ENCODE measurements around the gene EXOC4.
"Not testable (repeated sequence)": the region's sequence is repeated elsewhere in the genome, so short reads cannot be mapped to it uniquely, and the experiment has no call there.

Gene EXOC4

GRCh38 chr7:133963629-133964028 is 710.8 kb downstream of the EXOC4 start:
- DNase-seq, result no peak

- DNase-seq, result no peak
Observed at GRCh38 chr7:133971625-133972024, 718.7 kb downstream of the EXOC4 start.

- no peak for DNase-seq
Observed at GRCh38 chr7:133973710-133974109, 720.8 kb downstream of the EXOC4 start.

GRCh38 chr7:133975130-133975529 is 722.3 kb downstream of the EXOC4 start:
- no peak for DNase-seq

GRCh38 chr7:133976140-133976539 is 723.3 kb downstream of the EXOC4 start:
- no peak for DNase-seq

- DNase-seq, result no peak
Observed at GRCh38 chr7:133977409-133978274, 724.8 kb downstream of the EXOC4 start.

- no peak for DNase-seq
Observed at GRCh38 chr7:133978502-133979295, 725.8 kb downstream of the EXOC4 start.

GRCh38 chr7:133980804-133981203 is 727.9 kb downstream of the EXOC4 start:
- DNase-seq, result no peak

- DNase-seq, result no peak
Observed at GRCh38 chr7:133983685-133984419, 731.0 kb downstream of the EXOC4 start.

- no peak for DNase-seq
Observed at GRCh38 chr7:133985300-133985699, 732.4 kb downstream of the EXOC4 start.

GRCh38 chr7:133987582-133987981 is 734.7 kb downstream of the EXOC4 start:
- no peak for DNase-seq

GRCh38 chr7:133993547-133993946 is 740.7 kb downstream of the EXOC4 start:
- no peak for DNase-seq

GRCh38 chr7:133994100-133994499 is 741.2 kb downstream of the EXOC4 start:
- DNase-seq, result not testable (repeated sequence)

- no peak for DNase-seq
Observed at GRCh38 chr7:133997463-133997862, 744.6 kb downstream of the EXOC4 start.

GRCh38 chr7:133999178-133999577 is 746.3 kb downstream of the EXOC4 start:
- no peak for DNase-seq

GRCh38 chr7:134004829-134005505 is 752.1 kb downstream of the EXOC4 start:
- no peak for DNase-seq

- no peak for DNase-seq
Observed at GRCh38 chr7:134009314-134010110, 756.6 kb downstream of the EXOC4 start.

- DNase-seq, result no peak
Observed at GRCh38 chr7:134013249-134013648, 760.4 kb downstream of the EXOC4 start.

- no peak for DNase-seq
Observed at GRCh38 chr7:134014935-134015334, 762.1 kb downstream of the EXOC4 start.

GRCh38 chr7:134016223-134016941 is 763.5 kb downstream of the EXOC4 start:
- DNase-seq, result no peak

- DNase-seq, result no peak
Observed at GRCh38 chr7:134016942-134017303, 764.0 kb downstream of the EXOC4 start.

Measured in activated gamma-delta T cell treated with Interleukin-2 at 50 U/mL for 16 hours (primary cell).